Mucosa of descending colon (tissue), 3 donors: ENCODE measurements around the gene NCAPD2. TPM values are rescaled to one million over a fixed set of nuclear protein-coding genes. Genes with fewer than 3 reads are reported as not detected.

Source experiments
- ATAC-seq: fragments of 200-7000 bp; cut with Tn5 transposase; one replicate; pipeline ENCODE4 v1.9.1; 2020; ENCODE audit warnings: mild to moderate bottlenecking, moderate library complexity
- DNase-seq, 3 donors: peaks; one replicate each; pipeline ENCODE4 v3.0.0-alpha.2; 2020
- H3K36me3 ChIP-seq: fragments of 200-600 bp; one replicate; pipeline ENCODE4 v1.8.0; 2021; ENCODE audit warnings: low read depth, mild to moderate bottlenecking
- H3K4me1 ChIP-seq: fragments of 200-600 bp; one replicate; pipeline ENCODE4 v1.8.0; 2021; ENCODE audit warnings: low read depth, mild to moderate bottlenecking
- H3K4me3 ChIP-seq: fragments of 200-600 bp; one replicate; pipeline ENCODE4 v1.8.0; 2021; ENCODE audit warnings: mild to moderate bottlenecking
- H3K9me3 ChIP-seq: fragments of 200-600 bp; one replicate; pipeline ENCODE4 v1.8.0; 2021; ENCODE audit warnings: mild to moderate bottlenecking
- intact Hi-C, 2 donors: fragments of 100-400 bp; cut with DNase I in 1 of 2; cut with micrococcal nuclease in 1 of 2; formaldehyde crosslinking; loops; one replicate each; pipeline versions ENCODE4 v1.11.0 to v1.11.1; 2022; cut with DNase I, micrococcal nuclease
- total RNA-seq, 3 donors: library from RNA; stranded (reverse); fragmentation: NEBNext Ultra II Directional in 2 of 3; extraction: Animal tissue kit (Norgen Biotek cat#: 25700) in 2 of 3; gene quantifications; one replicate each; pipeline versions ENCODE4 v1.2.1 to v1.2.4, GENCODE V29; 2021 to 2023
- TF ChIP-seq, protein P1 (sequence below): fragments of 200-600 bp; IDR thresholded peaks from one replicate; pipeline ENCODE4 v1.8.0; 2022; ENCODE audit warnings: antibody characterized with exemption, mild to moderate bottlenecking
- donor health status: DM: no; HTN: no; CAD: no; lungs with moderate emphysema.
- donor health status: DM: no; HTN: no; CAD: no.
- donor health status: DM: no; HTN: yes; CAD: no.

Gene NCAPD2
- total RNA-seq, 3 donors from 2014 or later: 25.5 to 47.0 (median 26.0) TPM

DNA sequence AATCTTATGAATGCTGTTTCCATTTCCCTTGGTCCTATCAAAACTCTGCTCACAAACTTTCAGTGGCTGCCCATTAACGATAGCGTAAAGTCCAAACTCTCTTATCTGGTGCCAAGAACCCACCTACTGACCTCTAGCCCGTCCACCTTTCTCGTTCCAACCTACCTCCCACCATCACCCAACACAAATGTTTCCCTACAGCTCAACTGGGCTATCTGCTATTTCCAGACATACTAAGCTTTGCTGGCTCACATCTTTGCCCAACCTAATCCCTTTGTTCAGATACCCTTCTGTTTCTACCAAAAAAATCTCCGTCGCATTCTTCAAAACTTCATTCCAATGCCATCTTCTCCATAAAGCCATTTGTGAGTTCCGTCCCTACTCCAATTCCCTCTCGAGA is 81.7 kb downstream of the NCAPD2 start:
- no peak for ATAC-seq
- Histone ChIP-seq H3K4me1 (no peaks in the 10 kb centered on the region), H3K36me3 (peaks cover 15% of the 10 kb centered on the region), H3K4me3 (no peak overlapping the region), H3K9me3 (no peaks in the 10 kb centered on the region)
- no peak for DNase-seq
- TF ChIP-seq, protein P1, sequence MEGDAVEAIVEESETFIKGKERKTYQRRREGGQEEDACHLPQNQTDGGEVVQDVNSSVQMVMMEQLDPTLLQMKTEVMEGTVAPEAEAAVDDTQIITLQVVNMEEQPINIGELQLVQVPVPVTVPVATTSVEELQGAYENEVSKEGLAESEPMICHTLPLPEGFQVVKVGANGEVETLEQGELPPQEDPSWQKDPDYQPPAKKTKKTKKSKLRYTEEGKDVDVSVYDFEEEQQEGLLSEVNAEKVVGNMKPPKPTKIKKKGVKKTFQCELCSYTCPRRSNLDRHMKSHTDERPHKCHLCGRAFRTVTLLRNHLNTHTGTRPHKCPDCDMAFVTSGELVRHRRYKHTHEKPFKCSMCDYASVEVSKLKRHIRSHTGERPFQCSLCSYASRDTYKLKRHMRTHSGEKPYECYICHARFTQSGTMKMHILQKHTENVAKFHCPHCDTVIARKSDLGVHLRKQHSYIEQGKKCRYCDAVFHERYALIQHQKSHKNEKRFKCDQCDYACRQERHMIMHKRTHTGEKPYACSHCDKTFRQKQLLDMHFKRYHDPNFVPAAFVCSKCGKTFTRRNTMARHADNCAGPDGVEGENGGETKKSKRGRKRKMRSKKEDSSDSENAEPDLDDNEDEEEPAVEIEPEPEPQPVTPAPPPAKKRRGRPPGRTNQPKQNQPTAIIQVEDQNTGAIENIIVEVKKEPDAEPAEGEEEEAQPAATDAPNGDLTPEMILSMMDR: no peak
- intact Hi-C loops: no loop called here

Other genes starting within 250 kb of the NCAPD2 start
- gene PLEKHG6, start 183.4 kb upstream of the NCAPD2 start, total RNA-seq: 100 to 1,000 TPM in 2 of 3 donors, 10 to 100 TPM in 1; 90.4 to 190 (median 128) TPM
- 100 to 1,000 TPM; 166 to 237 (median 211) TPM for gene TNFRSF1A, start 152.0 kb upstream of the NCAPD2 start, total RNA-seq
- gene SCNN1A, start 118.5 kb upstream of the NCAPD2 start, total RNA-seq: 100 to 1,000 TPM; 130 to 402 (median 386) TPM
- 100 to 1,000 TPM; 114 to 142 (median 135) TPM for gene LTBR, start 109.9 kb upstream of the NCAPD2 start, total RNA-seq
- 1 to 10 TPM; 1.8 to 5.3 (median 3.9) TPM for gene CD27, start 49.1 kb upstream of the NCAPD2 start, total RNA-seq
- gene TAPBPL, start 42.1 kb upstream of the NCAPD2 start, total RNA-seq: 100 to 1,000 TPM in 1 of 3 donors, 10 to 100 TPM in 2; 40.9 to 107 (median 72.0) TPM
- 10 to 100 TPM in 1 of 3 donors, 1 to 10 TPM in 2; 3.8 to 18.7 (median 8.6) TPM for gene VAMP1, start 23.4 kb upstream of the NCAPD2 start, total RNA-seq
- 100 to 1,000 TPM; 119 to 143 (median 136) TPM for gene MRPL51, start 840 bp upstream of the NCAPD2 start, total RNA-seq
- gene GAPDH, start 40.4 kb downstream of the NCAPD2 start, total RNA-seq: 1,000 to 10,000 TPM; 1,543 to 3,034 (median 2,070) TPM
- gene IFFO1, start 61.9 kb downstream of the NCAPD2 start, total RNA-seq: 10 to 100 TPM in 1 of 3 donors, 1 to 10 TPM in 2; 3.6 to 22.4 (median 8.2) TPM
- 10 to 100 TPM; 26.1 to 32.4 (median 26.6) TPM for gene NOP2, start 74.2 kb downstream of the NCAPD2 start, total RNA-seq
- 100 to 1,000 TPM; 127 to 243 (median 149) TPM for gene CHD4, start 113.3 kb downstream of the NCAPD2 start, total RNA-seq
- 10 to 100 TPM; 12.0 to 30.5 (median 22.7) TPM for gene LPAR5, start 141.9 kb downstream of the NCAPD2 start, total RNA-seq
- 1 to 10 TPM; 1.4 to 3.0 (median 2.2) TPM for gene ACRBP, start 153.3 kb downstream of the NCAPD2 start, total RNA-seq
- 10 to 100 TPM; 28.9 to 46.9 (median 45.9) TPM for gene ING4, start 169.0 kb downstream of the NCAPD2 start, total RNA-seq
- gene ZNF384, start 195.3 kb downstream of the NCAPD2 start, total RNA-seq: 10 to 100 TPM; 54.5 to 67.8 (median 64.3) TPM
- gene PIANP, start 206.7 kb downstream of the NCAPD2 start, total RNA-seq: 1 to 10 TPM in 1 of 3 donors, under 1 TPM in 1, not detected in 1; 0.53 to 2.9 TPM
- gene COPS7A, start 229.9 kb downstream of the NCAPD2 start, total RNA-seq: 10 to 100 TPM; 32.8 to 47.2 (median 39.2) TPM